Measurements from ENCODE around the gene ELMO1. TPM values are rescaled to one million over a fixed set of nuclear protein-coding genes. Genes with fewer than 3 reads are reported as not detected.
"Not testable (repeated sequence)": the region's sequence is repeated elsewhere in the genome, so short reads cannot be mapped to it uniquely, and the experiment has no call there.

Gene ELMO1
- polyA plus RNA-seq, 1 experiment, result not detected

GRCh38 chr7:36977878-36978277 is 470.8 kb downstream of the ELMO1 start:
- Histone ChIP-seq H3K4me3 (ENCODE audit: low read depth, low read length) (no peak overlapping the region), H3K27ac (ENCODE audit: low read depth, low read length) (no peak overlapping the region), H3K9me3 (ENCODE audit: control insufficient read depth, insufficient read depth, low read length) (no peaks in the 10 kb centered on the region; the same call in 1 of the 2 replicates), H3K27me3 (ENCODE audit: control insufficient read depth, insufficient read depth, low read length) (no peaks in the 10 kb centered on the region)
- TF ChIP-seq CTCF (IDR thresholded peaks at IDR 0.05; ENCODE audit: low read depth, low read length), result no peak
- ChIA-PET CTCF (interaction anchor here (2.1 to 3.1 kb wide), 3 partner anchors 9 to 204 kb away, joined by 9 to 21 read pairs (median 17); no protein-coding TSS in a partner anchor), POLR2A (no interaction called here)
- no peak for DNase-seq (ENCODE audit: low read depth, low spot score)

- H3K27ac ChIP-seq (ENCODE audit: low read depth, low read length); H3K9me3 ChIP-seq (ENCODE audit: control insufficient read depth, insufficient read depth, low read length); POLR2A ChIA-PET; CTCF ChIA-PET; H3K27me3 ChIP-seq (ENCODE audit: control insufficient read depth, insufficient read depth, low read length); DNase-seq (ENCODE audit: low read depth, low spot score); H3K4me3 ChIP-seq (ENCODE audit: low read depth, low read length): not testable (repeated sequence)
Measured at GRCh38 chr7:36973534-36973933, 475.1 kb downstream of the ELMO1 start.

GRCh38 chr7:36972140-36972518 is 476.5 kb downstream of the ELMO1 start:
- no peak for DNase-seq (ENCODE audit: low read depth, low spot score)
- H3K27ac ChIP-seq (ENCODE audit: low read depth, low read length), result no peak overlapping the region

GRCh38 chr7:36971515-36972139 is 477.0 kb downstream of the ELMO1 start:
- H3K9me3 ChIP-seq (ENCODE audit: control insufficient read depth, insufficient read depth, low read length), result no peaks in the 10 kb centered on the region; the same call in 1 of the 2 replicates
- H3K27me3 ChIP-seq (ENCODE audit: control insufficient read depth, insufficient read depth, low read length), result no peaks in the 10 kb centered on the region
- H3K4me3 ChIP-seq (ENCODE audit: low read depth, low read length), result no peak overlapping the region
- no peak for TF ChIP-seq CTCF (IDR thresholded peaks at IDR 0.05; ENCODE audit: low read depth, low read length)
- no peak overlapping the region for H3K27ac ChIP-seq (ENCODE audit: low read depth, low read length)
- ChIA-PET CTCF (interaction anchor here (1.0 to 5.8 kb wide), 6 partner anchors 14 to 484 kb away, joined by 3 to 313 read pairs (median 6); no protein-coding TSS in a partner anchor), POLR2A (no interaction called here)
- DNase-seq (ENCODE audit: low read depth, low spot score), result no peak

More at GRCh38 chr7:36972140-36972518, 476.5 kb downstream of the ELMO1 start:
- H3K9me3 ChIP-seq (ENCODE audit: control insufficient read depth, insufficient read depth, low read length), result no peaks in the 10 kb centered on the region; the same call in 1 of the 2 replicates
- no peak overlapping the region for H3K4me3 ChIP-seq (ENCODE audit: low read depth, low read length)
- H3K27me3 ChIP-seq (ENCODE audit: control insufficient read depth, insufficient read depth, low read length), result no peaks in the 10 kb centered on the region
- ChIA-PET POLR2A (no interaction called here), CTCF (interaction anchor here (1.0 to 5.8 kb wide), 6 partner anchors 13 to 484 kb away, joined by 3 to 313 read pairs (median 6); no protein-coding TSS in a partner anchor)
- TF ChIP-seq CTCF (IDR thresholded peaks at IDR 0.05; ENCODE audit: low read depth, low read length), result no peak

GRCh38 chr7:36970551-36971514 is 477.8 kb downstream of the ELMO1 start:
- POLR2A ChIA-PET, result no interaction called here
- no peak overlapping the region for H3K4me3 ChIP-seq (ENCODE audit: low read depth, low read length)
- no peak for DNase-seq (ENCODE audit: low read depth, low spot score)
- H3K27me3 ChIP-seq (ENCODE audit: control insufficient read depth, insufficient read depth, low read length), result no peaks in the 10 kb centered on the region
- no peak for TF ChIP-seq CTCF (IDR thresholded peaks at IDR 0.05; ENCODE audit: low read depth, low read length)
- CTCF ChIA-PET, result interaction anchor here (1.4 to 5.8 kb wide), 5 partner anchors 15 to 483 kb away, joined by 3 to 313 read pairs (median 7); no protein-coding TSS in a partner anchor
- no peak overlapping the region for H3K27ac ChIP-seq (ENCODE audit: low read depth, low read length)
- H3K9me3 ChIP-seq (ENCODE audit: control insufficient read depth, insufficient read depth, low read length), result no peaks in the 10 kb centered on the region; the same call in 1 of the 2 replicates
